Retina (tissue), 1 donor: ENCODE results near the gene CEL.
A peak's percentile ranks its signal among the peaks of the same experiment; 100 is the strongest.

Source experiments
- DNase-seq: peaks from one replicate; pipeline ENCODE4 v3.0.0-alpha.2; 2016

Gene CEL

DNA sequence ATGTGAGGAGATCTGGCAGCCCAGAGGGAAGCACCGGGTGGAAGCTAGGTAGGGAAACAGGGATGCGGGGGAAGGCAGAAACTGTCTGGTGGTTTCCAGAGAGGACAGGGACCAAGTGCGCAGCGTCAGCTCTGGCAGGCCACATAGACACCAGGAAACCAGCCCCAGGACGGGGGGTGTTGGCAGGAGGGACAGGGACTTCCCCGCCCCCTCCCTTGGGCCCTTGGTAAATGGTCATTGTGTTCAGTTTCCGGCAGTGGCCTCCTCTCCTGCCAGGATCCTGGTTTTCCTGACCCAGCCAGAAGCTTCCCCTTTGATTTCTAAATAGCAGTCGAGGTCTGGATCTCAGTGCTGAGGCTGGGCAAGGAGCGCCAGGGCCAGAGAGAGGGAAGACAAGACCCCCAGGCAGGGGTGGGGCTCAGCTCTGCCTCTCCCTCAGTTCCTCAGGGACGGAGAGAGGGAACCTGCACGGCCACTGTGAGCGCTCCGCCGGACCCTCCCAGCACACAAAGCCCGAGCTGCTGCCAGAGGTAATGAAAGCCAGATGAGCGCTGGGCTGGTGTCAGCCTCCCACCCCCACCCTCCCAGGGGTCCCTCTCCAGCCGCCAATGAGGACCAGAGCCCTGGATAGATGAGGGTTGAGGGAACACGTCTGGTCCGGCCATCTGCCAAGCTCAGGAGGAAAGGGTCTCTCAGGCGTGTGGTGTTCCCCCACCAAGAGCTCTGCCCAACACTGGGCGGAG, 57.5 kb downstream of the CEL start:
- peak; percentile 82 for DNase-seq

- DNase-seq = no peak
These were observed 58.2 kb downstream of the CEL start for GRCh38 chr9:133119846-133120500.

DNA sequence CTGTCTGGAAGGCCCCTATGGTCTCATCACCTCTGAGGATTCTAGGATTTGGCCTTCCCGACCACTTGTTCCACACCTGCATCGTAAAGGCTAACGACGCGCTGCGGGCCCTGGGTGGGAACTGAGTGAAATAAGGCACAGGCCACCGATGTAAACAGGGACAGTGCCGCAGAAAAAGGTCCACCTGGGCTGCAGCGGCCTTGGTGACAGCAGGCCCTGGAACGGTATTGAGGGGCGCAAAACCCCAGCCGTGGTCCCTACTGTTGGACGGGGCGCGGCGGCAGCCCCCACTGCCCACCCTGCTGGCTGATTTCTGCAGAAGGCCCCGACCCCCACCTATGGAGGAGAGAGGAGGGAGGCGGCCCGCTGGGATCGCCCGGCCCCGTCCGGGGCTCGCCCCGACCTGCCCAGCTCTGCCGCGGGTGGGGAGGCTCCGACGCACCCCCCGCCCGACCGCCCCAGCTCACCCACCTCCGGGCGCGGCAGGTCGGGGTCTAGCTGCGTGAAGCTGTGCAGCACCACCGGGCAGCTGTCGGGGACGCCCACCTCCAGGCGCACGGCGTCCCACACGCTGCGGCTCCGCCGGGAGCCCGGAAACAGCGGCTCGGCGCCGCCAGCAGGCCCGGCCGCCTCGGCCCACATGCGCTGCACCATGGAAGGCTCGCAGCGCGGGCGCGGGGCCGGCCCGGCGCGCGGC, 58.9 kb downstream of the CEL start:
- DNase-seq = peak; percentile 62
